Measurements from ENCODE around the gene ZNF556.
"Not testable (repeated sequence)": the region's sequence is repeated elsewhere in the genome, so short reads cannot be mapped to it uniquely, and the experiment has no call there.

The ZNF556 gene

DNA sequence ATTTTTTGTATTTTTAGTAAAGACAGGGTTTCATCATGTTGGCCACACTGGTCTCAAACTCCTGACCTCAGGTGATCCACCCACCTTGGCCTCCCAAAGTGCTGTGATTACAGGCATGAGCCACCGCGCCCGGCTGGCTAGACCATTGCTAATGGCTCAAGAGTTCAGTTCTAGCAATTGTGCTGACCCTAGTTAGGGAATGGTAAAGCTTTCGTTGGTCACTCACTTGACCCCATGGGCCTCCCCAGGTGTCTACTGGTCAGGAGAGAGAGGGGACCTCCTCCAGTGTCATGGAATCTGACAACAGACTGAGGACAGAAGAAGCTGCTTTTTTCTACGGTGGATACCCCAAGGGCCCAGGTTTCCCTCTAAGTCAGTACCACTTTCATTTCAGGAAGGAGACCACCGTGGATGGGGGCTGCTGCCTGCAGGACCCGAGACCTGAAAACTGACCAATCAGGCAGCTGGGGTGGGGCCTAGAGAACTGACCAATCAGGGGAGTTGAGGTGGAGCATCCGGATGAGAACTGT, 575 bp upstream of the ZNF556 start:
- no peak overlapping the region for H3K4me3 ChIP-seq (ENCODE audit: low read depth, low read length)
- DNase-seq (ENCODE audit: low read depth), result no peak

DNA sequence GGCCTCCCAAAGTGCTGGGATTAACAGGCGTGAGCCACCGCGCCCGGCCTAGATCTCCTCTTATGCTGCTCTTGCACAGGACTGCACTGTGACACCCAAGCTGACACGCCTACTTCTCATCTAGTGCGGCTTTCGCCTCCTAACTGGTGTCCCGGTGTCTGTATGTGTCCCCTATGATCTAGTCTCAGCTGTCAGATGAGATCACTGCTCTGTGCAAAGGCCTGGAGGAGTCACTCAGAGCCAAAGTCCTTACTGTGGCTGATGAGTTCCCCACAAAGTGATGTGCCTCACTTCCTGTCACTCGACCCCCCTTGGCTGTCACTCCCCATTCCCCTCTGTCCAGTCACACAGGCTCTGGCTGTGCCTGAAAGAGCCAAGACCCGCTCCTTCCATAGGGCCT, 2.5 kb downstream of the ZNF556 start:
- DNase-seq (ENCODE audit: low read depth), result no peak
- TF ChIP-seq, protein P1, sequence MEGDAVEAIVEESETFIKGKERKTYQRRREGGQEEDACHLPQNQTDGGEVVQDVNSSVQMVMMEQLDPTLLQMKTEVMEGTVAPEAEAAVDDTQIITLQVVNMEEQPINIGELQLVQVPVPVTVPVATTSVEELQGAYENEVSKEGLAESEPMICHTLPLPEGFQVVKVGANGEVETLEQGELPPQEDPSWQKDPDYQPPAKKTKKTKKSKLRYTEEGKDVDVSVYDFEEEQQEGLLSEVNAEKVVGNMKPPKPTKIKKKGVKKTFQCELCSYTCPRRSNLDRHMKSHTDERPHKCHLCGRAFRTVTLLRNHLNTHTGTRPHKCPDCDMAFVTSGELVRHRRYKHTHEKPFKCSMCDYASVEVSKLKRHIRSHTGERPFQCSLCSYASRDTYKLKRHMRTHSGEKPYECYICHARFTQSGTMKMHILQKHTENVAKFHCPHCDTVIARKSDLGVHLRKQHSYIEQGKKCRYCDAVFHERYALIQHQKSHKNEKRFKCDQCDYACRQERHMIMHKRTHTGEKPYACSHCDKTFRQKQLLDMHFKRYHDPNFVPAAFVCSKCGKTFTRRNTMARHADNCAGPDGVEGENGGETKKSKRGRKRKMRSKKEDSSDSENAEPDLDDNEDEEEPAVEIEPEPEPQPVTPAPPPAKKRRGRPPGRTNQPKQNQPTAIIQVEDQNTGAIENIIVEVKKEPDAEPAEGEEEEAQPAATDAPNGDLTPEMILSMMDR (IDR thresholded peaks at IDR 0.05; ENCODE audit: control insufficient read depth, extremely low read depth, insufficient read depth), result no peak
- H3K4me3 ChIP-seq (ENCODE audit: low read depth, low read length), result no peak overlapping the region

More for the DNA sequence above, 575 bp upstream of the ZNF556 start:
- TF ChIP-seq, protein P1 (IDR thresholded peaks at IDR 0.05; ENCODE audit: control insufficient read depth, extremely low read depth, insufficient read depth), result no peak

DNA sequence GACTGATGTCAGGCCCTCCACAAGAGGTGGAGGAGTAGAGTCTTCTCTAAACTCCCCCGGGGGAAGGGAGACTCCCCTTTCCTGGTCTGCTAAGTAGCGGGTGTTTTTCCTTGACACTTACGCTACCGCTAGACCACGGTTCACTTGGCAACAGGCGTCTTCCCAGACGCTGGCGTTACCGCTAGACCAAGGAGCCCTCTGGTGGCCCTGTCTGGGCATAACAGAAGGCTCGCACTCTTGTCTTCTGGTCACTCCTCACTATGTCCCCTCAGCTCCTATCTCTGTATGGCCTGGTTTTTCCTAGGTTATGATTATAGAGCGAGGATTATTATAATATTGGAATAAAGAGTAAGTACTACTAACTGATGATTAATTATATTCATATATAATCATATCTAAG, 5.0 kb downstream of the ZNF556 start:
- not testable (repeated sequence) for H3K4me3 ChIP-seq (ENCODE audit: low read depth, low read length); DNase-seq (ENCODE audit: low read depth)

DNA sequence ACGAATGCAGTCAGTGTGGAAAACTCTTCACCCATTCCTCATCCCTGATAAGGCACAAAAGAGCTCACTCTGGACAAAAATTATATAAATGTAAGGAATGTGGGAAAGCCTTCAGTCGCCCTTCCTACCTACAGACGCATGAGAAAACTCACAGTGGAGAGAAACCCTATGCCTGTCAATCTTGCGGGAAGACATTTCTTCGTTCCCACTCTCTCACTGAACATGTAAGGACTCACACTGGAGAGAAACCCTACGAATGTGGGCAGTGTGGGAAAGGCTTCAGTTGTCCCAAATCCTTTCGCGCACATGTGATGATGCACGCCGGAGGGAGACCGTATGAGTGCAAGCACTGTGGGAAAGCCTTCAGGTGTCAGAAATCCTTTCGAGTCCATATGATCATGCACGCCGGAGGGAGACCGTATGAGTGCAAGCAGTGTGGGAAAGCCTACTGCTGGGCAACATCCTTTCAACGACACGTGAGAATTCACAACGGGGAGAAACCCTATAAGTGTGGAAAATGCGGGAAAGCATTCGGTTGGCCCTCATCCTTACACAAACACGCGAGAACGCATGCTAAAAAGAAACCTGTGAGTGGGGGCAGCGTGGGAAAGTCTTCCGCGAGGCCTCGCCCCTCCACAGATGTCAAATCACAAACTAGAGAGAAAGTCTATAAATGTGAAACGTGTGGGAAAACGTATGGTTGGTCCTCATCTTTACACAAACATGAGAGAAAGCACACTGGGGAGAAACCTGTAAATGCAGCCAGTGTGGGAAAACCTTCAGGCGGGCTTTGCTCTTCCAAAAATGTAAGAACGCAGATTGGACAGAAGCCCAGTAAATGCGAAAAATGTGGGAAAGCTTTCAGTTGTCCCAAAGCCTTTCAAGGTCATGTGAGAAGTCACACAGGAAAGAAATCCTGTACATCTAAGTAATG, 10.5 kb downstream of the ZNF556 start:
- no peak overlapping the region for H3K4me3 ChIP-seq (ENCODE audit: low read depth, low read length)
- TF ChIP-seq, protein P1 (IDR thresholded peaks at IDR 0.05; ENCODE audit: control insufficient read depth, extremely low read depth, insufficient read depth), result no peak
- no peak for DNase-seq (ENCODE audit: low read depth)

DNA sequence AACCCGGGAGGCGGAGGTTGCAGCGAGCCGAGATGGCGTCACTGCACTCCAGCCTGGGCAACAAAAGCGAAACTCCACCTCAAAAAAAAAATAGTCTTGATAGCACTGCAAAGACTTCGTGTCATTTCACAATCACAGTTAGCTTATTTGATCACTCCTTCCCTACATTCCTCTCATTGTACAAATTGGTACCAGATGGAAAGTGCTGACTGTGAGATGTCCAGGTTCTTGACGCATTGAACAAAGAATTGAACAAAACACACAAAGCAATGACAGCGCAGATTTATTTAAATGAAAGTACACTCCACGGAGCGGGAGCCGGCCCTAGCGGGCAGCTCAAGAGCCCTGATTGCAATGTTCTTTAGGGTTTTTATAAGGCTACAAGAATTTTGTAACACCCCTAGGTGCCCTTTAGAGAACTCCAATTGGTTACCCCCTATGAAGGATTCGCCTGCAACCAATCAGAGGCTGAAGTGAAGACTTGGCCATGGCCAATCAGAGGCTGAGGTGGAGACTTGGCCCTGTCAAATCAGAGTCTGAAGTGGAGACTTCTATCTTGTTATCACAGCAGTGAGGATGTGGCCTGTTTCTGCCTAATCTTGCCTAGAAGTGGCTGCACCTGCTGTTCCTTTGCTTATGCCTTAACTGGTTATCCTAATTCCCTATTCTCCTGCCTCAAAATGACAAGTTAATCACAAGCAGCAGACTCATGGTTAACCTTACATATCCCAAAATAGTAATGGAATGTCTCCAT, 16.7 kb downstream of the ZNF556 start:
- H3K4me3 ChIP-seq (ENCODE audit: low read depth, low read length), result no peak overlapping the region
- TF ChIP-seq, protein P1 (IDR thresholded peaks at IDR 0.05; ENCODE audit: control insufficient read depth, extremely low read depth, insufficient read depth), result no peak
- DNase-seq (ENCODE audit: low read depth), result no peak

DNA sequence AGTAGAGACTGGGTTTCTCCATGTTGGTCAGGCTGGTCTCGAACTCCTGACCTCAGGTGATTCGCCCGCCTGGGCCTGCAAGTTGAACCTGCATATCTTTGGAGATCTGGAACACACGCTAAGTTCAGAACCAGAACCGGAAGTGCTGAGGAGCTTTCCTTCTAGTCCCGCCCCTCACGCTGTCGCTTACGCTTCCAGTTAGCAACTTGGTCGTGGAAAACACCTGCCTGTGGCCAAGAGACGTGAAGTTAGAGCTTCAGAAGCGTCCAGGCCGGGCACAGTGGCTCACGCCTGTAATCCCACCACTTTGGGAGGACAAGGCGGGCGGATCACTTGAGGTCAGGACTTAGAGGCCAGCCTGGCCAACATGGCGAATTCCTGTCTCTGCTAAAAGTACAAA, 18.6 kb downstream of the ZNF556 start:
- no peak for DNase-seq (ENCODE audit: low read depth)
- TF ChIP-seq, protein P1 (IDR thresholded peaks at IDR 0.05; ENCODE audit: control insufficient read depth, extremely low read depth, insufficient read depth), result no peak
- no peak overlapping the region for H3K4me3 ChIP-seq (ENCODE audit: low read depth, low read length)

DNA sequence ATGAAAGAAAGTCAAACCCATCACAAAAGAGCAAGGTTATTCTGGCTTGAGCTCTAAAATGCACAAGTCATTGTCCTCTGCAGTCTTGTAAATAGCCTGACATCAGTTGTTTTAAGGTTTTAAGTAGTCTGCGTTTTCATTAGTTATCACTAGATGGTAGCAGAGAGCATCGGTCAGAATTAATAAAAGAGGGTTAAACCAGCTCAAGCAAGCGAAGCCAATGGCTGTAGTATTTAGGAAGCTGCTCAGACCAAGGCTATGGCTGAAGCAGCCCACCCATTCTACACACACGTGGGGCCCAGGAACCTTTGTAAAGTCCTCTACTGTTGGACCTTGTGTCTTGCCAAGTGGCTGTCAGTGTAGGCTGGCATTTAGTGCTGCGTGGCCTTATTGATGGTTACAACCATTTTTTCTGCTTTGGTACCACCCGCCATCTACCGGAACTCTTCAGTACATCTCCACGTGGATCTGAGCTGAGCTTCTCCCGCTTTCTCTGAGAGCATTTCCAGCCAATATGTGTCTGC, 20.3 kb downstream of the ZNF556 start:
- TF ChIP-seq, protein P1 (IDR thresholded peaks at IDR 0.05; ENCODE audit: control insufficient read depth, extremely low read depth, insufficient read depth), result peak; percentile 68
- DNase-seq (ENCODE audit: low read depth), result peak; percentile 37
- no peak overlapping the region for H3K4me3 ChIP-seq (ENCODE audit: low read depth, low read length)
